Stomach (tissue), 9 donors: ENCODE data around the gene GSTM2. TPM values are rescaled to one million over a fixed set of nuclear protein-coding genes. Genes with fewer than 3 reads are reported as not detected.

Experiments
- DNase-seq, 2 donors: peaks; one replicate each; pipeline versions ENCODE4 v3.0.0 to v3.0.0-alpha.2; 2013 to 2019
- H3K27ac ChIP-seq, 5 donors: fragments of 200-600 bp in 4 of 5; sonication (generic) in 4 of 5; one replicate each; pipeline ENCODE4 v1.5.1; 2013 to 2019; ENCODE audit warnings: mild to moderate bottlenecking in 1 of 5, moderate library complexity in 1 of 5
- H3K27me3 ChIP-seq, 3 donors: fragments of 200-600 bp; sonication (generic); one replicate each; pipeline ENCODE4 v1.5.1; 2017 to 2019; ENCODE audit warnings: mixed run types in 1 of 3
- H3K36me3 ChIP-seq, 4 donors: fragments of 200-600 bp; sonication (generic); 1 replicate in 3 of 4; 2 replicates in 1 of 4; pipeline ENCODE4 v1.5.1; 2016 to 2019
- H3K4me1 ChIP-seq, 4 donors: fragments of 200-600 bp; sonication (generic); one replicate each; pipeline ENCODE4 v1.5.1; 2016 to 2019
- H3K4me3 ChIP-seq, 4 donors: fragments of 200-600 bp; sonication (generic) in 3 of 4; one replicate each; pipeline ENCODE4 v1.5.1; 2016 to 2019; ENCODE audit warnings: mild to moderate bottlenecking in 1 of 4
- H3K9me3 ChIP-seq, 4 donors: fragments of 200-600 bp; sonication (generic); one replicate each; pipeline ENCODE4 v1.5.1; 2016 to 2019
- EP300 ChIP-seq: sonication (generic); formaldehyde crosslinking; IDR thresholded peaks from one replicate; pipeline ENCODE4 v1.6.1; 2017; ENCODE audit warnings: antibody characterized with exemption
- POLR2A ChIP-seq, 4 donors: fragments of 450-650 bp; IDR thresholded peaks; one replicate each; pipeline ENCODE4 v1.6.1; 2016; ENCODE audit warnings: antibody characterized with exemption in 4 of 4, control low read depth in 2 of 4, mild to moderate bottlenecking in 1 of 4, moderate library complexity in 1 of 4
- POLR2AphosphoS5 ChIP-seq, 3 donors: sonication (generic); formaldehyde crosslinking; IDR thresholded peaks; one replicate each; pipeline ENCODE4 v1.6.1; 2016; ENCODE audit warnings: antibody characterized with exemption in 3 of 3
- WGBS, 5 donors: extraction: QIAGEN DNeasy Blood & Tissue Kit in 3 of 5; methylation state at CpG; one replicate each; pipeline versions ENCODE4 v1.1.5 to v1.1.7; 2013 to 2018; 5-methylcytosine and 5-hydroxymethylcytosine counted together
- intact Hi-C: fragments of 100-400 bp; cut with DNase I; formaldehyde crosslinking; loops from one replicate; pipeline ENCODE4 v1.15.1; 2023; ENCODE audit warnings: low total_unique reads
- polyA plus RNA-seq, 3 donors: library from polyadenylated mRNA; stranded (reverse); fragments of 200-250 nt; gene quantifications; one replicate each; pipeline ENCODE4 v1.2.3, GENCODE V29; 2013
- total RNA-seq, 5 donors: library from RNA; depleted of rRNA; stranded (reverse); fragments of >200 nt; gene quantifications; one replicate each; pipeline versions ENCODE4 v1.1.0 to v1.2.3, GENCODE V29; 2014 to 2016
- TF ChIP-seq, protein P1 (sequence below), 7 experiments: fragments of 450-650 bp in 4 of 7; fragments of 200-600 bp in 3 of 7; sonication (generic) in 3 of 7; IDR thresholded peaks; one replicate each; pipeline ENCODE4 v1.5.1; 2016 to 2019; ENCODE audit warnings: antibody characterized with exemption in 7 of 7, control low read depth in 2 of 7, mild to moderate bottlenecking in 1 of 7
- donor health status: healthy with polysubstance abuse.
- donor health status: Bipolar disorder and iron deficiency.
- donor health status: healthy.

GSTM2 gene
- total and polyA plus RNA-seq, 8 donors: 22.3 to 219 (median 124) TPM

DNA sequence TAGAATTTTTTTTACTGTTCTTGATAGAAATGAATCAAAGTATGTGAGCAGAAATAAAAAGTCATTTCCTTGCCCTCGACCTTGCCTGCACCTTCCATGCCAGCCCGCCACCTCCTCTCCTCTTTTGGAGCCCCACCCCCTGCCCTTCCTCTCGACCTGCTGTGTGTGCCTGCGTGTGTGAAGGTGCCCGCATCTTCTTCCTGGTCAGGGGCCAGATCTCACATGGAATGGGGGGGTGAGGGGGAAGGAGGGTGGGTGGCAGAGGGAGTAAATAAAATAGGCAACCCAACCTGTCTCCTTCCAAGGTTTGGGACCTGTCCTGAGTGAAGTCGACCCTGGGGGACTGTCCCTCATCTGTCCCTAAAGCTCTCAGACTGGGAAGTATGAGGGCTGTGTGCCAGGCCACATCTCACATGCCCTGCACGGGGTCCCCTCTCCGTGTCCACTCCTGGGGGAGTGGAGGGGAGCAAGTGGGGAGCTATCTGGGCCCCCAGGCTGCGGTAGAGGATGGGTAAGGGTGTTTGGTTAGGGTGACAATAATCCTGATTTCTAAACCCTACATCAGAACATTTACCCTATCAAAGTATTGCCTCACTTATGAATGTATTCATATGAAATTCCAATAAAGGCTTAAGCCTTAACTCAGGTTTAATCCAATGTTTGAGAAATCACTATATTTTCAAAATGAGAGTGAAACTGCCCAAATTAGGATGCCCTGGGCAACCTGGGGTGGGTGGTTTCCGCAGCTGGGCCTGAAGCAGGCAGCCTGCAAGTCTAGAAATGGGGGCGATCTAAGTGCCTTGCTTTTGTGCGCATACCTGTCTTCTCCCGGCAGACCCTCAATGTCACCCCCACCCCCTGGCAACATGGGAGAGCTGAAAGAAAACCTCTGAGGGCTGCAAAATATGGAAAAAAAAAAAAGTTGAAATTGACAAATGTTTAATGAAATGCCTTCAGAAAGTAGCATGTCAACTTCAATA lies 32.8 kb upstream of the GSTM2 start:
- Histone ChIP-seq H3K4me1 (peaks cover 17 to 66% (median 37%) of the 10 kb centered on the region in 4 donors), H3K27me3 (no peaks in the 10 kb centered on the region), H3K27ac (no peak overlapping the region), H3K36me3 (peaks cover 13 to 24% (median 16%) of the 10 kb centered on the region in 4 donors), H3K9me3 (no peaks in the 10 kb centered on the region), H3K4me3 (no peak overlapping the region)
- DNase-seq: no peak
- intact Hi-C loops: loop anchor here (5.0 kb wide), 1 partner anchor 93 kb away; no protein-coding TSS in a partner anchor
- WGBS, 5 donors: 41 to 60% (median 56%) methylated on average over 13 of the region's 13 CpGs
- TF ChIP-seq EP300: no peak
- TF ChIP-seq POLR2A (IDR thresholded peaks at IDR 0.05): no peak
- TF ChIP-seq POLR2AphosphoS5 (IDR thresholded peaks at IDR 0.05): no peak
- TF ChIP-seq, protein P1, sequence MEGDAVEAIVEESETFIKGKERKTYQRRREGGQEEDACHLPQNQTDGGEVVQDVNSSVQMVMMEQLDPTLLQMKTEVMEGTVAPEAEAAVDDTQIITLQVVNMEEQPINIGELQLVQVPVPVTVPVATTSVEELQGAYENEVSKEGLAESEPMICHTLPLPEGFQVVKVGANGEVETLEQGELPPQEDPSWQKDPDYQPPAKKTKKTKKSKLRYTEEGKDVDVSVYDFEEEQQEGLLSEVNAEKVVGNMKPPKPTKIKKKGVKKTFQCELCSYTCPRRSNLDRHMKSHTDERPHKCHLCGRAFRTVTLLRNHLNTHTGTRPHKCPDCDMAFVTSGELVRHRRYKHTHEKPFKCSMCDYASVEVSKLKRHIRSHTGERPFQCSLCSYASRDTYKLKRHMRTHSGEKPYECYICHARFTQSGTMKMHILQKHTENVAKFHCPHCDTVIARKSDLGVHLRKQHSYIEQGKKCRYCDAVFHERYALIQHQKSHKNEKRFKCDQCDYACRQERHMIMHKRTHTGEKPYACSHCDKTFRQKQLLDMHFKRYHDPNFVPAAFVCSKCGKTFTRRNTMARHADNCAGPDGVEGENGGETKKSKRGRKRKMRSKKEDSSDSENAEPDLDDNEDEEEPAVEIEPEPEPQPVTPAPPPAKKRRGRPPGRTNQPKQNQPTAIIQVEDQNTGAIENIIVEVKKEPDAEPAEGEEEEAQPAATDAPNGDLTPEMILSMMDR (IDR thresholded peaks at IDR 0.05): no peak

DNA sequence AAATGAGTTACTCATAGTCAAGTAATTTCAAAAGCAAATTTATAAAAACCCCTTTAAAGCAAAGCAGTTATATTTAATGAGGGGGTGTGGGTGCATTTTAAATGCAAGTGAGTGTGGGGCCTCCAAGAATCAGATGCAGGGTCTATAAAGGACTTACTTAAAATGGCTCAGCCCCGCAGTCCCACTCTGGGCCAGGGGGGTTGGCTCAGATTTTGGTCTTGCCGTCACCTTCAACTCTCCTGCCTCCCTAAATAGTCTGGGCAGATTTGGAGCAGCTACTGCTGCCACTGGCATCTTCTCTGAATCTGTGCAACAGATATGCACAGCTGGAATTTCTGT lies 32.0 kb upstream of the GSTM2 start:
- Histone ChIP-seq H3K27me3 (no peaks in the 10 kb centered on the region), H3K9me3 (no peaks in the 10 kb centered on the region), H3K4me1 (peaks cover 17 to 73% (median 37%) of the 10 kb centered on the region in 4 donors), H3K27ac (peak overlapping the region in 1 of 5 donors; percentile 27), H3K4me3 (no peak overlapping the region), H3K36me3 (peaks cover 7 to 16% (median 11%) of the 10 kb centered on the region in 4 donors)
- WGBS, 5 donors: 54 to 83% (median 76%) methylated on average over 2 of the region's 2 CpGs
- DNase-seq: no peak
- TF ChIP-seq POLR2AphosphoS5 (IDR thresholded peaks at IDR 0.05) (no peak), EP300 (no peak), POLR2A (IDR thresholded peaks at IDR 0.05) (no peak)
- TF ChIP-seq, protein P1 (IDR thresholded peaks at IDR 0.05): no peak
- intact Hi-C loops: no loop called here

DNA sequence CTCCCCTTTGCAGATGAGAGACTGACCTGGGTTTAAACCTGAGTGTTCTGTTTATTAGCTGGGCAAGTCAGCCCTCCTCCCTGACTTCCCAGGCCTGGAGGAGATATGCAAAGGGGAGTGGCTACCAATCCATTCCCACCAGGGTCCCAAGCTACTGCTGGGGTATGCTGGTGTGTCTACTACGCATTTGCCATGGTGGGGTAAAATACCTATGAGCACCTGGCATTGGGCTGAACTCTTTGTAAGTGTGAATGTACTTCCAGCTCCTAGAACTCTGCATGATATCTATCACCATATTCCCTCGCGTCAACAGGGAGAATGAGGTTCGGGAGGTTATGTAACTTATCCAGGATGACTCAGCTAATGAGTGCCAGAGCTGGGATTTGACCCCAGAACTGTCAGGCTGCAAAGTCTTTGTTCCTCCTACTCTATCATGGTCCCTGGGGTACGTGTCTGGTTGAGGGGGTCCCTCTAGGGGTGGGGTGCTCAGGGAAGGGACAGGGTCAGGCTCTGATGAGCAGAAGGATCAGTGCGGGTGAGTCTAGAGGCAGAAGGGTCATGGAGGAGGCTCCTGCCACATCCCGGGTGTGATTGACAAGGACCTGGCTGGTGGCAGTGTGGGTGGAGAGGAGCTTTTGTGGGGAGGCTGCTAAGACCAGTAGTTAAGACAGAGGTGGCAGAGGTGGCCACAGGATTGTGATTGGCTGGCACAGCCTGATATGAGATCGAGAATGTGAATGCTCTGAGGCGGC lies 31.5 kb upstream of the GSTM2 start:
- peak in 1 of 2 donors; percentile 33 for DNase-seq
- Histone ChIP-seq H3K27ac (peak overlapping the region in 1 of 5 donors; percentile 27), H3K4me1 (peaks cover 17 to 70% (median 37%) of the 10 kb centered on the region in 4 donors), H3K9me3 (no peaks in the 10 kb centered on the region), H3K27me3 (no peaks in the 10 kb centered on the region), H3K36me3 (peaks cover 3 to 10% (median 6%) of the 10 kb centered on the region in 4 donors), H3K4me3 (no peak overlapping the region)
- intact Hi-C loops: no loop called here
- 41 to 56% (median 47%) methylated on average over 8 to 9 of the region's 9 CpGs for WGBS, 5 donors
- TF ChIP-seq EP300: no peak
- TF ChIP-seq, protein P1 (IDR thresholded peaks at IDR 0.05): no peak
- no peak for TF ChIP-seq POLR2A (IDR thresholded peaks at IDR 0.05)
- no peak for TF ChIP-seq POLR2AphosphoS5 (IDR thresholded peaks at IDR 0.05)

DNA sequence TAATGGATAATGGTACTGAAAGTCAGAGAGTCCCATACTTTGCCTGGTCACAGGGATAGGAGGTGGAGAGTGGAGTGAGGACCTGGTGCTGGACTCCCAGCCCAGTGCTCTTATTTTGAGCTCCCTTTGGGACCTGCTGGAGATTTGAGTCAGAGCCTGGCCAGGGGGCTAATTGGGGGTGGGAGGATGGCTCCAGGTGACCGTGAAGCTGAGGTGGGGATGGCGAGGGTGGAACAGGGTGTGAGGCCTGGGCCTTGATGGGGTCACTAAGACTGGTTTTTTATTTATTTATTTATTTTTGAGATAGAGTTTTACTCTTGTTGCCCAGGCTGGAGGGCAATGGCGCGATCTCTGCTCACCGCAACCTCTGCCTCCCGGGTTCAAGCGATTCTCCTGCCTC lies 30.4 kb upstream of the GSTM2 start:
- Histone ChIP-seq H3K27ac (no peak overlapping the region), H3K4me1 (peaks cover 13 to 59% (median 32%) of the 10 kb centered on the region in 4 donors), H3K4me3 (no peak overlapping the region), H3K9me3 (no peaks in the 10 kb centered on the region), H3K27me3 (no peaks in the 10 kb centered on the region), H3K36me3 (no peaks in the 10 kb centered on the region)
- 92 to 97% (median 96%) methylated on average over 7 of the region's 7 CpGs for WGBS, 5 donors
- no peak for TF ChIP-seq POLR2A (IDR thresholded peaks at IDR 0.05)
- no peak for TF ChIP-seq EP300
- no peak for TF ChIP-seq POLR2AphosphoS5 (IDR thresholded peaks at IDR 0.05)
- TF ChIP-seq, protein P1 (IDR thresholded peaks at IDR 0.05): no peak
- intact Hi-C loops: no loop called here
- peak in 1 of 2 donors; percentile 10 for DNase-seq
